H1 (cell line): ENCODE results near the gene PPP2R2D. TPM values are rescaled to one million over a fixed set of nuclear protein-coding genes. Genes with fewer than 3 reads are reported as not detected.

Experiments used
- GTF2F1 ChIP-seq: IDR thresholded peaks from 2 replicates; pipeline ENCODE4 v1.6.1; 2012; ENCODE audit warnings: low read depth, low read length, improper control_type of control experiment, borderline replicate concordance
- YY1 ChIP-seq: IDR thresholded peaks from 2 replicates; pipeline ENCODE4 v1.6.1; 2011; ENCODE audit warnings: low read depth, mild to moderate bottlenecking, low read length
- polyA plus RNA-seq, 7 experiments: library from polyadenylated mRNA; depleted of rRNA in 3 of 7; stranded (reverse) in 5 of 7; unstranded in 2 of 7; fragments of >200 nt in 5 of 7; fragments of 200-250 nt in 2 of 7; gene quantifications; 1 replicate in 5 of 7; 2 replicates in 1 of 7; 4 replicates in 1 of 7; pipeline versions ENCODE4 v1.2.1 to v1.2.3, GENCODE V29; 2011 to 2013; ENCODE audit warnings: missing spikeins in 2 of 7, mixed read lengths in 2 of 7
- total RNA-seq: library from RNA; stranded (reverse); fragmentation: NEBNext Ultra II Directional; extraction: Animal tissue kit (Norgen Biotek cat#: 25700); gene quantifications from 2 replicates; pipeline ENCODE4 v1.2.1, GENCODE V29; 2021

PPP2R2D gene
- total and polyA plus RNA-seq, 2 of the 8 experiments (the other 6 are each of a cell fraction or from before 2014, with no cell fraction given): 25.4 to 32.8 TPM

GRCh38 chr10:131970946-131971345 lies 70.1 kb downstream of the PPP2R2D start (continued):
- TF ChIP-seq YY1: no peak
- no peak for TF ChIP-seq GTF2F1
- TF ChIP-seq, all 59 proteins: peak for 0
